Peyer's patch (tissue), 4 donors: ENCODE data around the gene FAM184B.

Experiments used
- CTCF ChIP-seq, 6 experiments: fragments of 450-650 bp in 4 of 6; fragments of 200-600 bp in 2 of 6; sonication (generic) in 1 of 6; IDR thresholded peaks; one replicate each; pipeline ENCODE4 v1.5.1; 2017 to 2019; ENCODE audit warnings: antibody characterized with exemption in 6 of 6, mild to moderate bottlenecking in 3 of 6, moderate library complexity in 1 of 6
- POLR2A ChIP-seq, 2 donors: fragments of 450-650 bp; IDR thresholded peaks; one replicate each; pipeline ENCODE4 v1.5.1; 2017; ENCODE audit warnings: antibody characterized with exemption in 2 of 2, mild to moderate bottlenecking in 2 of 2, moderate library complexity in 2 of 2

DNA sequence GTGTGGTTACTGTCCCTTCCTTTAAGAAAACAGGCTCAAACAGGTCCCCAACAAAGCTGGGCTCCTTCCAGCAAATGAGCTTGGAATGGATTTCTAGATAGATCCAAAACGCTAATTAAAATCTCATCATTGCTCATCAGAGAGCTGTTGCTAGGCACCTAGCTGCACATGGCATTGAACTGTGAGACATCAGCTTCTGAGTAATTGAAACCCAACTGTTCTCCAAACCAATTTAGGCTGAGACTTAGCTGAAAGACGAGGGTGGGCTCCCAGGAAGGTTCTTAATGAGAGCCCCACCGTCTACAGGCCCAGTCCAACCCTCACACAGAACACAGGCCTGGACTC lies 59.1 kb downstream of the FAM184B start:
- no peak for TF ChIP-seq CTCF (IDR thresholded peaks at IDR 0.05)
- TF ChIP-seq POLR2A (IDR thresholded peaks at IDR 0.05): no peak
